WTC11 (cell line): ENCODE data around the gene UBE2E1.

Source experiments
- CTCF ChIP-seq: fragments of 200-600 bp; IDR thresholded peaks from 2 replicates; pipeline ENCODE4 v1.8.0; 2022; ENCODE audit warnings: antibody characterized with exemption
- MYBL2 ChIP-seq: sonication (generic); formaldehyde crosslinking; IDR thresholded peaks from 2 replicates; pipeline ENCODE4 v1.8.1; 2023; ENCODE audit warnings: mild to moderate bottlenecking, moderate library complexity, missing genetic modification reagents

- TF ChIP-seq CTCF (no peak), MYBL2 (CRISPR knock-in tag) (no peak)
Observed at GRCh38 chr3:23829242-23829934, 23.6 kb downstream of the UBE2E1 start.
